GM21360 (cell line): ENCODE data around the gene ADIPOR2.

Source experiments
- ATAC-seq: cut with Tn5 transposase; IDR thresholded peaks from one replicate; pipeline ENCODE4 v1.9.1; 2021; ENCODE audit warnings: mild to moderate bottlenecking, moderate library complexity; ENCODE audit not compliant: unreplicated experiment

Gene ADIPOR2

DNA sequence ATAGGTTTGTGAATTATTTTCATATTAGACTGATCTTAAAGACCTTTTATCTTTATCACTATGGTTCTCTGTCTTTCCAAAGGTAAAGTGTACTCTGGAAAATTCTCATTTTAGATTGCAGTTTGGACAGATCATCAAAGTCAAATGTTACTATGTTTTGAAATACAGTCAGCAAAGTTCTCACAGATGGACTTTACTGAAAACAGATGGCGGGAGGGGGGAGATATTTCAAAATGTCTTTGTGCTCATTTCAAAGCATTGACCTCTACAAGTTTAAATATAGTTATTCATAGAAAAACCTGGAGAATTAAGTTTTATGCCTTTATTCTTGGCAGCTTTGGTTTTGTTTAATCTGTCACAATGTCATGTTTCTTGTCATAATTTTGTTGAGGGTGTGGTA is 77.7 kb downstream of the ADIPOR2 start:
- no peak for ATAC-seq

DNA sequence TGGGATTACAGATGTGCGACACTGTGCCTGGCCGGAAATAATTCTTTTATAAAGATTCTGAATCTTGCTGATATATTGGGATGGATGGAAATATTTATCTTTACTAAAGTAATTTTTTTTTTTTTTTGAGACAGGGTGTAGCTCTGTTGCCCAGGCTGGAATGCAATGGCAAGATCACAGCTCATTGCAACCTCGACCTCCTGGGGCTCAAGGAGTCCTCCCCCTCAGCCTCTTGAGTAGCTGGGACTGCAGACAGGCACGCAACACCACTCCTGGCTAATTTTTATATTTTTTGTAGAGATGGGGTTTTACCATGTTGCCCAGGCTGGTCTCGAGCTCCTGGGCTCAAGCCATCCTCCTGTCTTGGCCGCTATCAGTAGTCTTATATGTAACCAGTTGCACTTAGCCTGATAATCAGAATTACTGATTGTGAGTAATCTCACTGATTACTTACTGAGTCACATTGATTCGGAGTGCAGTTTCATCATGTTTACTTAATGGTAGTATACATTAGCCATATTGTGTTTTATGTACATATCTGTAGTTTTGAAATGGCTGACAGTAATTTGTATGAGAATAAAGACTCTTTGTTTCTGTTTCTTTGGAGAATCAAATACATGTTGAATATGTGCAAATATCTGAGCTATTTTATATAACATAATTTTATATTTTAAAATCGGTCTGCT is 79.1 kb downstream of the ADIPOR2 start:
- no peak for ATAC-seq

DNA sequence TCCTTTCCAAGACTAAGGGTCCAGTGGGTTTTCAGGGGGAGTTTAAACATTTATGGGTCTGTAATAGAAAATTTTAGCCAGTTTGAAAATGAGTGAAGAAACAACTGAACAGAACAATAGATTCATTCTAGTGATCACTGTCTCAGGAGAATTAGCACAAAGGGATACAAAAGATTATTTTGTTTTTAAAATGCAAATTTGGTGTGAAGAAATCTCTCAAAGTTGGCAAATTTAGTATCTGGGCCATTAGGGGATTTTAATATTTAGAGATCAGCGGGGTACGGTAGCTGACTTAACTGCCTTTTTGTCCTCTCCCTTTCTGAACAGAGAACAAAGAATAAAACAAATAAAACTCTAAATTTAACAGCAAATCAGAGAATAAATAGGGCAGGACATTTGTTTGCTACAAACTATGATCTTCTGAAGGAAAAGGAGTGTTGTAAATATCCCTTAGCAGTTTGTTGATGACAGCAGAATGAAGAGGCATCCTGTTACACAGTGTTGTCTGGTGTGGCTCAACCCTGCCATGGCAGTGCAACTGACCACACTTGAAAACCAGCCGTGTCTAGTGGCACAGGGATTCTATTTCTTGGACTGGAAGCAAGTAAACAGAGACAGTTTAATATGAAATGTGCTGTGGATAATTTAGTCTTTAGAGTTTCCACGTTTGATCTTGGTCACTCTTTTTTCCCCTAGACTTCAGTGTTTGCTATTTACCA is 83.2 kb downstream of the ADIPOR2 start:
- no peak for ATAC-seq

DNA sequence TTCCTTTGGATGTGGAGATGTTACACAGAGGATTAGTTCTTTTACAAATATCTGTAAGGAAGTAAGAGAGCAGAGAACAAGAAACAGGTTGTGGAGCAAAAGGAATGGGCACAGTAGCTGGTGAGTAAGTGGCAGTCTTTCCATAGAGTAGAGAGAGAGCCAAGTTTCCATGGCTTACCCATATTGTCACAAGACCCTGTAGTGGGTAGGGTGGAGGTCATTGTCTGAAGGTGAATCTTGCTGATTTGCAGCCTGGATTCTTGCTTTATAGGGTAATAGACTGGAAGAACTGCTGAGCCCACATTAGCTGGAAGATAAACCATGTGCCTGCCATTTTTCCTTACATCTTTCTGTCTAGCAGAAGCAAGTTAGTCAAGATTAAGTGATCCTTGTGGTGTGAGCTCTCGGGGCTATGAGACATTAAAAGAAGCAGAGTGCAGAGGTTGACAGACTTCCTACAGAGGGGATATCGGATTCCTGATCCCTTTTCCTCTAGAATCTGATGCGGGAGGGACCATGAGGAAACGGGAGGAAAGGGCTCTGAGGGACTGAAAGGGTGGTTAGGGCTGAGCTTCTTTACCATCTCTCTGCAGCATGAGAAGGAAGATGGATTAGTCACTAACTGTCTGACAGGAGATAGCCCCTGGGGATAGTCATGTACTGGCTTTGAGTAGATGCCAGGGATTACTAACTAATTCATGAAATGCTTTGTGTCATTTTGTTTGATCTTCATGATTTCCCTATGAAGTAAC is 85.5 kb downstream of the ADIPOR2 start:
- ATAC-seq = no peak

DNA sequence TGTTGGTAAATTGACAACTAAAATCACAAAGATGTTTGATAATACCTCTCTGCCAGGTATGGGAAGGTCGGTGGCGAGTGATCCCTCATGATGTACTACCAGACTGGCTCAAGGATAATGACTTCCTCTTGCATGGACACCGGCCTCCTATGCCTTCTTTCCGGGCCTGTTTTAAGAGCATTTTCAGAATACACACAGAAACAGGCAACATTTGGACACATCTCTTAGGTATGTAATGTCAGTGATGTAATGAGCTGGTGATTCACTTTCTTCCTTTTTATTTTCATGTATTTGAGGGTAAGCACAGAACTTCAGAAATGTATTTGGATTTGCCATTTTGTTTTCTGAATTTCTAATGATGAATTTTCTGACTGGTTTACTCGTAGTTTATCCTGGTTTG is 86.9 kb downstream of the ADIPOR2 start:
- no peak for ATAC-seq

DNA sequence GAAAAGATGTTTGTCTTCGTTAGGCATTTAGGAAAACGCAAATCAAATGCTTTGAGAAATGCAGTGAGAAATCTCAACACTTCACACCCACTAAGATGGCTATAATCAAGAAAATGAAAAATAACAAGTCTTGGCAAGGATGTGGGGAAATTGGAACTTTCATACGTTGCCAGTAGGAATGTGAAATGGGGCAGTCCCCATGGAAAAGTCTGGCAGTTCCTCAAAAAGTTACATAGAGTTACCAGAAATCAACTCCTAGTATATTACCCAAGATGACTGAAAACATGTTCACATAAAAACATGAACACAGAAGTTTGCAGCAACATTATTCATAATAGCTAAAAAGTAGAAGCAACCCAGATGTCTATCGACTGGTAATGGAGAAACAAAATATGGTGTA is 88.0 kb downstream of the ADIPOR2 start:
- no peak for ATAC-seq

DNA sequence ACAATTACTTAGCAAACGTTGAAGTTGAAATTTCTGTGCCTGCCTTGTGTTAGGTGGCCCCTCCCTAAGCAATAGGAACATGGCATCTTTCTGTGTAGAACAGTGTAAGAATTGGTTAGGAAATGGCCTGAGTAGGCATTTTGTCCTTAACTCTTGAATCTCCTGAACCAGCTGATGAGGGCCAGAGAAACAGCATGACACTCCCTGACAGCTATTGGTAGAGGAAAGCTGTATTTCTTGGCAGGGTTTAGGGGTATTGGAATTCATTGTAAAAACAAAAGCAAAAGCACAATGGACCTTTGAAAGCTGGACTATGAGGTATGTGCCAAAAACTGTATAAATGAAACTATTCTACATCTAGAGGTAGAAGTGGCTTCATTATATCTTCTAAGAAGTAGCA is 88.9 kb downstream of the ADIPOR2 start:
- no peak for ATAC-seq

DNA sequence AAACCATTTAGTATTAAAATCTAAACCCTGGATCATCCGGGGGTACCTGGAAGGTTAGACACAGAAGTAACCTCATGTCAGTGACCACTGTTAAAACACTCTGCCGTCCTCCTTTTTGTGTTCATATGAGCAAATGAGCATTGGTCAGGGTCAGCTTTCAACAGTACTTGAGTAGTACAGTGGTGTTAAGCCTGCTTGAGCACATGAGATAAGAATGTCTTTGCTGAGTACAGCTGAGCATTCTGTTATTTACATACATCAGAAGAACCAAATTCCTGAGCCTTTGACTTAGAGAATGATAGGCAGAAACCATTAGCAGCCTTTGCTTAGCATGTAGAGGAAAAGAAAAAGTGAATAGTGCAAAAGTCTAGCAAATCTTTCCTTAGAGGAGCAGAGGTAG is 90.9 kb downstream of the ADIPOR2 start:
- ATAC-seq = no peak

DNA sequence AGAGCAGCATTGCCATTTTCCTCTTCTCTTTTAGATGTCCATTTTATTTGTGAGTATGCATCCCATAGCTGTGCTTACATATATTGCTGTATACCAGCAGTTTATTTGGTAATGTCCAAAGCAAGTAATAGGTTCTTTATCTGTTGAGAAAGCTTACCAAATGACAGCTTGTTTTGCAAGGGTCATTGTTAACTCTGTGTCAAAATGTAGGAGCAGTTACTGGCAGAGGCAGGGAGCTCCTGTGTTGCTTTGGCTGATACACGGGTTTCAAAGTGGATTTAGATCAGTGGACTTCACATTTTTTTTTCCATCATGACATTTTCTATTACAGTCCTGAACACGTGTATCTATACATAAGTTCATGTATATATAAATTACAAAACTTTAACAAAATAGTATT is 91.3 kb downstream of the ADIPOR2 start:
- ATAC-seq = no peak

DNA sequence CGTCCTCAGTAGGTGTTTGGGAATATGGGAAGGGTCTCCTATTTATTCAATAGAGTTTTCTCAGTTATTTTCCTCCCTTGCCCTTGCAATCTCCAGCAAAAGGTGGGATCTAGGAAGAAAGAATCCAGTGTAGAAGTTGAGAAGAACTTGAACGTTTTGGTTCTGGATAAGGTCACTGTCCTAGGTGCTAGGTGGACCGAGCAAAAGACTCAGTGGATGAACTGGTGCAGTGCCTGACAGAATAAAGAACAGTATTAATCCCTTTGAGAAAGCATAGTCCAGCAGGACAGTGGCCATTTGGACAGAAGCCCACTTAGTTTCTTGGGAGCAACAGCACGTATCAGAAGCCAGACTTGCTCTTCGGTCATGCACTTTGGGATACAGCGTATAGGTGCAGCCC is 96.8 kb downstream of the ADIPOR2 start:
- ATAC-seq = no peak

DNA sequence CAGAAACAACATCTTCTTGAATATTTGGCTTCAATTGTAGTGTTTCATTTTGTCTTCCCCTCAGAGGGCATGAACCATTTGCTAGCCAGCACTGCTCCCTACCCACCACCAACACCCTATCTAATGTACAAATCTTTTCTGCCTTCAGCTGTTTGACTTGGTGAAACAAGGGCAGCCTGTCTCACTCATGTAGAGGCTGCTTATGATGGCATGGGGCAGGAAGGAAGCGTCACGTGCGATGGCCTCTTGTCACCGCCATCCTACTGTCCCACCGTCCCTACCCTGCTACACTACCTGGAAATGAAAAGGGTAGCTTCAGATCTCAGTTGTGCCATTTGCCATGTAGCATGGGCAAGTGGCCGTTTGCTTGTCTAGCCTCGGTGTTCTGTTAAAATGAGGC is 99.6 kb downstream of the ADIPOR2 start:
- no peak for ATAC-seq

DNA sequence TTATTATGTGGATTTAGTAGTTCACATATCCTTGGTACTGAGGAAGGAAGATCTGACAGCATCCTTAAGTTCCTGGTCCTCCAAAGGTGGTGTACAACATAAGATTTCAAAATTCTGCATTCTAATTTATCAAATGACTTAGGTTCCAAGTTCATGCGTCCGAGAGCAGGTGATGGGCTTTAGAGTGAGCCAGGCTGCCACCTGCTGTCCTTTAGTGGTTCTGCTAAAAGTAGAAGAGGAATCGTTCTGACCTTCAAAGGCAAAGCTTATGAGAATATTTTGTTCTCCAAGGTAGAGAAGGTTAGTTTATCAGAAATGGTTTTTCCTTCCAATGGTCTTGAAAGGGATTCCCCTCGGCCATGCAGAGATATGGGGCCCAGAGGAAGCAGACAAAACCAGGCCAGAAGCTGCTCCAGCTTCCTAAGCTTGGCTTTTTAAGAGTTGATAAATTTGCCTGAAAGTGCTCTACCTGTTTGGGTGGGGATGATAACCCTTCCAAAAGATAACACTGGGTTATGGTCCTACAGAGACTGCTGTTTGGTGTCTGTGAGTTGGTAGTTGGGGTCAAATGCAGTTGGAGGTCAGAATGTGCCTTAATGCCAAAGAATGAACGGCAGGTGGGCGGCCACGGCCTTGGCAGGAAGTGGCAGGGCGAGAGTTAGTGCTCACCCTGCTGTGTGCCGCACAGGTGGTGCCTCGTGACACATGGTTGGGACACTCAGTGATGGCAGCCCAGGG is 100.4 kb downstream of the ADIPOR2 start:
- no peak for ATAC-seq

DNA sequence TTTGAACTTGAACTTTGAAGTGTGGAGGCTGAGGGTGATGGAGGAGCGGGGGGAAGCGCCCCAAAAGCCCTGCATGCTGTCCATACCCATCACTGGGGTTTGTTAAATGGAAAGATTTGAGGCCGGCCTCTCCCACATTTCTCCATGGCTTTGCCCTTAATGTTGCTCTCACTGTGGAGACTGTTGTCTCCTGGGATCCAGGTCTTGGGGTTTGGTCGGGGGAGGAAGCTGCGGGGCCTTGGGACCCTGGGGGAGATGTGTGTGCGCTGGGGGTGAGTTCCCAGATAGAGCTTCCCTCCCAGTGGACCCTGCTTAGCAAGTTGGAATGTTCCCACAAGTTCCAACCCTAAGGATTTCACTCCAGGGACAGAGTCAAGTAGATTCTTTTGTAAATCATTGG is 101.5 kb downstream of the ADIPOR2 start:
- no peak for ATAC-seq

DNA sequence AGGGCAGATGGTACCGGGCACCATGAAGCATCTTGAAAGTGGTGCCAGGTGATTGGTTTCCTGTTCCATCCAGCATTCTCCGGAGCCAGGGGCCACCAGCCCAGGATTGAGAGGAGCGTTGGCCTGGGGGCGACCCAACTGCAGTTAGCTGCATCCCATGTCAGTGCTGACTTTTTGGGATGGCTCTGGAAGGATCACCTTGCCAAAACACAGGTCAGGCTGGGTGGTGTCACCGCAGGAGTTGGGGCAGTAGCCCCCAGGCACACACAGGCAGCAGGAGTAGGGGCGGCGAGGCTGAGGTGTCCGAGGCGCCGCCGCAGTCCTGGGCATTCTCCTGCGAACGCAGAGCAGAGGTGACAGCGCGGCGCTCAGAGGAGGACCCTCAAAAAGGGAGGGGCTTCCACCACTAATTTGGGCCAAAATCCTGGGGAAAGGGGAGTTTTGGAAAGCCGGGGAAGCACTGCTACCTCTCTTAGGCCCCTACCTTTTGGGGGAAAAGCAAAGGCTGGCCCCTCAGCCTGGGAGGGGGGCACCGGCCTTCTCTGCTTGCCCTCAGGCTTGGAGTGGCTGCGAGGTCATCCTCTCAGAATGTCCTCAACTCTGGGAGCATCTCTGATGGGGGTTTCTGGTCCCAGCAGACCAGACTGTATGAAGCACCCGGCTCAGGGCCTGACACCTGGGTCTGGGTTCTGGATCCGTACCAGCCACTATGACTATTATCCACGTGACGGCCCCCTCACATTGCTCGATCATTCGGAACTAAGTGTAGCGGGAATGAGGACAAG is 102.7 kb downstream of the ADIPOR2 start:
- ATAC-seq = no peak

DNA sequence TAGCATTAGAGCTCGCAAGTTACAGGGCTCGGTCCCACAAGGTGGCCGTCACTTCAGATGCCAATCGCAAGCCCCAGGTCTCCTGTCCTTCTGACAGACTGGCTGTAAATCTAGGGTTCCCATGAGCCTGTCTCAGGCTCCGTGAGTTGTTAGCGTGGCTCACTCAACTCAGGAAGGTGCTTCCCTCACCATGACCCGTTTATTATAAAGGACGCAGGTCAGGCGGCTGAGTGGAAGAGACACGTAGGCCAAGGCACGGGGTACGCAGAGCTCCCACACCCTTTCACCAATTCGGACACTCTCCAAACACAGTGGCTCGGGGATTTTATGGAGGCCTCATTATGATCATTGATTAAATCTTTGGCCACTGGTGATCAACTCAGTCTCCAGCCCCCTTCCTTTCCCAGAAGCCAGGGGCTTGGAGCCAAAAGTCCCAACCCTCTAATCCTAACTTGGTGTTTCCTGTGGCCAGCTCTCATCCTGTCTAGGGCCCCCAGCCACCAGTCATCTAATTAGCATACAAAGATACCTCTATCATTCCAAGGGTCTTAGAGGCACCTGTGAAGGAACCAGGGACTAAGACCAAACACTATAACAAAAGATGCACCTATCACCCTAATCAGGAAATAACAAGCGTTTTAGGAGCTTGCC is 103.7 kb downstream of the ADIPOR2 start:
- no peak for ATAC-seq

DNA sequence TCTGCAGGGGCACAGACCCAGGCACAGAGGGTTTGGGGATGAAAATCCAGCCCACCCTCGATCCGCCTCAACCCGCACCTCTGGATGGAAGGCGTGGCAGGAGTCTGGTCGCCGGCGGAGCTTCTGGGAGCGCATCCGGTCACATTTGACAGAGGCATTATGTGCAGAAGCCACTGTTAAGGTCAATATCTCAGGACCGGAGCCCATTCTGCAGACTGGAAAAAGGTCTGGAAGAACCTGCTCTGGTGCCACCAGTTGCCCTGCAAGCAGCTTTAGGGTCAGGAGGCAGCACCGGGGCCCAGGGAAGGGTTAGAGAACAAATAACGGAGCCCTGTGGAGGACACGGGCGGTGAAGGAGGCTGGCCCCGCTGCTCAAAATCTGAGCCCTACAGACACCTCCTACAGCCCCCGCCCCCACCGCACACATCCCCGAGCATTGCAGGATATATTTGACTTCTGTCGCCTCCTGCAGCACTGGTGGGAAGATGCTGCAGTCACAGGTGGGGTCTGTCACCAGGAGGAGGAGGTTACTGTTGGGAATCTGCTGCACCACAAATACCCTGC is 104.4 kb downstream of the ADIPOR2 start:
- no peak for ATAC-seq

DNA sequence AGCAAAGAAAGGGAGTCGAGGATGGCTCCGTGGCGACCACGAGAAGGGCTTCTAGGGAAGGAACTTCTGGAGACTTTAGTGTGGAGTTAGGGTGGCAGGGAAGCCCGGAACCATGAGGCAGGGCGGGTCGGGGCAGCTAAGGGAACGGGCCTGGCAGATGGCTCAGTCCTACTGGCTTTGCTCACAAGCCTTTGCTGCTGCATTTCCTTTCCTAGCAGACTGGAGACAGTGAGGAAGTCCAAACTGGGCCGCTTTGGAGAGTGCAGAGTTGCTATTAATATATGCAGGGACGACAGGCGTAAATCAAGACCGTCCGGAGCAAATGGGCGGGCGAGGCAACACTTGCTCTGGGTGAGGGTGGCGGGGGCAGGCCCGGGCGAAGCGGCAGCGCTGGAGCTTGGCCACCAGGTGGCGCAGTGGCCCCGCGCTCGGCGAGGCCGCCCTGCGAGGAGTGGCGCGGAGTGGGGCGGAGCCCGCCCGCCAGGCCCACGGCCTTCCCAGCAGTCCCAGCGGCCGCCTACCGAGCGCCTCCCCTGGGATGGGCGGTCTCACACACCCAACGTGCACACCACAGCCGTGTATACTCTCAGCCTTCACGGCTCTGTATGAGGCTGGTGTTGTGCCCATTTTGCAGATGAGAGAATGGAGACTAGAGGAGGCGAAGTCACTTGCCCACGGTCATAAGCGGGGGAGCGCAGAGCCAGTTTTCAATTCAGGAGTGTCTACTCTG is 105.1 kb downstream of the ADIPOR2 start:
- peak; percentile 81 for ATAC-seq

DNA sequence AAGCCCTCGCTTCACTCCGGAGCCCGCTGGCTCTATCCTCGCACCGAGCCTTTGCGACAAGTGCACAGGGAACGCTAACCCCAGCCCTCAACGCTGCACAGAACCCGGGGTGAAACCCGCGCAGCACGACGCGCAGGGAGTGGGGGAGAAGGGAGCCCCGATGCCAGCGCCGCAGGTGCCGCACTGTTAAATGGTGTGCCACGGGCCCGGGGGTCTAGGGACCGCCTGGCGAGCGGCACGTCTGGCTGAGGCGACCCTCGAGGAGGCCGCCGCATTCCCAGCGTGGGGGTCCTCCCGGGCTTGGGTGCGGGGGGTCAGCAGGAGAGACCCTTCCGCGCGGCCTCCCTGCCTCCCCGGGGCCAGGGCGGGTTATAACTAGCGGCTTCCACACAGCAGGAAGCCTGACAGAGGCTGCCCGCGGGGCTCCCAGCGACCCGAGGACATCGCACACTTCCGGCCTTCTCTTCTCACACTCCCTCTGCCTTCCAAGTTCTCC is 105.7 kb downstream of the ADIPOR2 start:
- ATAC-seq = peak; percentile 8
